PC-9 (cell line): ENCODE results near the gene IGLL5.

ENCODE experiments used
- CTCF ChIP-seq: fragments of 200-600 bp; sonication (generic); conservative IDR thresholded peaks from 2 replicates; pipeline ENCODE4 v1.6.1; 2017; ENCODE audit warnings: mixed run types, antibody characterized with exemption, mild to moderate bottlenecking, moderate library complexity
- EZH2 ChIP-seq: fragments of 200-600 bp; sonication (generic); IDR thresholded peaks from 2 replicates; pipeline ENCODE4 v1.8.0; 2017; ENCODE audit warnings: antibody characterized with exemption, low read depth

GRCh38 chr22:22870577-22871404 lies 16.8 kb upstream of the IGLL5 start:
- no peak for TF ChIP-seq CTCF
- no peak for TF ChIP-seq EZH2
